GM18498 (cell line): ENCODE data around the gene PTGER2.
A peak's percentile ranks its signal among the peaks of the same experiment; 100 is the strongest.

ENCODE experiments used
- ATAC-seq: cut with Tn5 transposase; IDR thresholded peaks from one replicate; pipeline ENCODE4 v1.9.1; 2021; ENCODE audit warnings: mild to moderate bottlenecking, moderate library complexity; ENCODE audit not compliant: unreplicated experiment

Gene PTGER2

DNA sequence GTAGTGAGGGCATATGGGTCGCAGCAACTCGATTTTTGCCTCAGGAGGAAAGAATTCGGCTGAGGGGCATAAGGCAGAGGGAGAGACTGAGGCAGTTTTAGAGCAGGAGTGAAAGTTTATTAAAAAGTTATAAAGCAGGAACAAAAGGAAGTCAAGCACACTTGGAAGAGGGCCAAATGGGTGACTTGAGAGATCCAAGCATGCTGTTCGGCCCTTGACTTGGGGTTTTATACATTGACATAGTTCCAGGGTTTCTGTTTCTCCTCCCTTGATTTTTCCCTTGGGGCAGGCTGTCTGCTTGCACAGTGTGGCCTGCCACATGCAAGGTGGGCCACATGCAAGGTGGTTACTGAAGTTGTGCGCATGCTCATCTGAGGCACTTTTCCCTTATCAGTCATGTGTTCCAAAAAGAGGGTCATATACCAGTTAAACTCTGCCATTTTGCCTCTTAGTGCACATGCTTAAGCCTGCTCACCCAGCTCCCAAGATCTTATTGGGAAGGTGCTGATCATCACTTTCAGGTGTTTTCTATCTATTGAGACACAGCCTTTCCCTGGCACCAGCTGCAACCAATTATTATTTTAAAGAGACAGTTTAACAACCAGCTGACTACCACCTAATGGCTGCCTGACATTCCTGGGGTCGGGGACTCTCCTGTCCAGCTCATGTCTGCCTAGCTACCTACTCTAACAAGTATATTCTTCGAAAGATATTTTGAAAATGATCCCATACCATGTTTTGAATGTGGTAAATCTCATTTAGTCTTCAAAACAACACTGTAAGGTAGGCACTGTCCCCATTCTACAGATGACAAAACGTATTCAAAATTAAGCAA, 19.9 kb downstream of the PTGER2 start:
- no peak for ATAC-seq

DNA sequence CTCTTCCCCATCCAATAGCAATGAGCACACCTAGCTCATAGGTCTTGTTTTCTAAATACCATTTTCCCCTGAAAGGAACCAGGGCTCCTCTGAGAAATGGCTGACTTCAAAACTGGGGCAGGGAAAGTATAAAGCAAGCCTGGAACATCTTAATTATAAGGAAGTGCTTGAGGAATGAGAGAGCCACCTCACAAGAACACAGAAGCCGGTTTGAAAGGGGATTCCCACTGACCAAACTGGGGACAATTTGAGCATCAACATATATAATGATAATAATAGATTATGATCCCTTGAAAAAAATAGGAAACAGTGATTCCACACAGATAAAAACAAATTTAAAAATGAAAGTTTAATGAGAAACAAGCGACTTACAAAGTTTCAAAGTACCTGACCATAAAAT, 22.1 kb downstream of the PTGER2 start:
- no peak for ATAC-seq

DNA sequence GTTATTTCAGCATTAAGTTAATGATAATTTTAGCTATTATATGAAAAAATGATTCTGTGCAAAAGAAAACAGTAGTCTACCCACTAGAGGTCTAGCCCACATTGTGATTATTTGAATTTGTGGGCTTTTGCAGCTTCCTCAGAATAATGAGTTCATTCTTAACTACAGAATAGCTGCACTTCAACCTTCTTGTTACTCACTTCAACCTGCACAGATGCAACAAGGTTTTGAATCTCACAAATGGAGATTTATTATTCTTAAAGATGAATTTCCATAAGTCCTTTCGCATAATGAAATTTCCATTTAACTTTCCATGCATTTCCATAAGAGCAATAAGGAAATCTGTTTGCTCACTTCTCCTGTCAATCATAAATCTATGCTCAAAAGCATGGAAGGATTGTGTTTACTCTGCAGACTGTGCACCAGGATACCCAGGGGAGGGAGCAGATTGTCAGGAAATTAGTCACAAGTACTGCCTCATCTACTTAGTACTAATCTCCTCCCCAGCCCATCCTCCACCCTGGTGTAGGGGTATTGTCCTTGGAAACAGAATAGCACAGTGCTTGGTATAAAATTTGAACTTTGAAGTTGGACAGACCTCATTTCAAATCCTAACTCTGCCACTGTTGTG, 24.1 kb downstream of the PTGER2 start:
- no peak for ATAC-seq

DNA sequence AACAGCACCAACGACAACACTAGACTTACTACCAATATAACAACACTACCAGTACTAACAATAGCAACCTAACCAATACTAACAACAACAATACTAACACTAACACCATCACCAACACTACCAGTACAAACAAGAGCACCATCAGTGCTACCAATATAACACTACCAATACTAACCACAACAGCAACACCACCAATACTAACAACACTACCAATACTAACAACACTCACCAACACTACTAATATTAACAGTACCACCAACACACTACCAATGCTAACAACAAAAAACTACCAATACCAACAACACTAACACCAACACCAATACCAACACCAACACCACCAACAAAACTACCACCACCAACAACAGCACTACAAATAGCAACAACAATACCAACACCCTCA, 25.1 kb downstream of the PTGER2 start:
- ATAC-seq, result no peak

DNA sequence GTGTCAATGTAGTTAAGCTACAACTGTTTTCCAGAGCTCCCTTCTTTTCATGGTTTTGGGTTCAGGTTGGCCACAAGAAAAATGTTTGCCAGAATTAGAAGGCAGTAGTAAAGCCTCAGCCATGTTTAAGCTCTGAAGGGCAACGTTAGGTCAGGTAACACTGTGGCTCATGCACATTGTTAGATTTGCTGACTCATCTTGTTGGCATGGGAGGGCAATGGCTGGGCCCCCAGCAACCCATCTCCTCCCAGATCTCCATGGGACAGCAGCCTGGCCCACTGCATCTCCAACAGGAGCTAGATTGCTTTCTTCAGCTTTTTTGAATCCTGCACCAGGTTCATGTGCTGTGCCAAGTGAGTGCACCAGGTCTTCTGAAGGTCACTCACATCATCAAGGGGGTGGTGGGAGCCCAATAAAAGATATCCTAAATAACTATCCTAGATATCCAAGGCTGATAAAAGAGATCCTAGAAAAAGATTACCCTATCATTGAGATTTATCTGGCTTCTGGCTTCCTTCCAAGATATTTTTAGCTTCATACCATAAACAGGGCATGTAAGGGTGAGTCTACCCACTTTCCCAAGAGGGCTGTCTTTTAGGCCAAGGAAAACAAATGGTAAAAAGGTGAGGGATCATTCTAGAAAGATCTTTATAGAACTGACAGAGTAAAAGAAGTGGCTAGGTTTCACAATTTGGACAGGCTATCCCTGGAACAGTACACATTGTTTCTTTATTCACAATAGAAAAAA, 28.9 kb downstream of the PTGER2 start:
- no peak for ATAC-seq

DNA sequence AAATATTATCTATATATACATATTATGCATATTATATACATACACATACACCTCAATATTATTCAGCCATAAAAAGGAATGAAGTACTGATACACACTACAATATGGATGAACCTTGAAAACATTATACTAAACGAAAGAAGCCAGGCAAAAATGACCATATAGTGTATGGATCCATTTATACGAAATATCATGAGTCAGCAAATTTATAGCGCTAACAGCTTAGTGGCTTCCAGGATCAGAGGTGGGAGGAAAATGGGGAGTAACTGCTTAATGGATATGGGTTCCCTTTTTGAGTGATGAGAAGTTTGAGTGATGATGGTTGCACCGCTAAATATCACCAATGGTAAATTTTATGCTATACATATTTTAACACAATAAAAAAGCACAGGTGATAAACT, 32.7 kb downstream of the PTGER2 start:
- ATAC-seq, result no peak

DNA sequence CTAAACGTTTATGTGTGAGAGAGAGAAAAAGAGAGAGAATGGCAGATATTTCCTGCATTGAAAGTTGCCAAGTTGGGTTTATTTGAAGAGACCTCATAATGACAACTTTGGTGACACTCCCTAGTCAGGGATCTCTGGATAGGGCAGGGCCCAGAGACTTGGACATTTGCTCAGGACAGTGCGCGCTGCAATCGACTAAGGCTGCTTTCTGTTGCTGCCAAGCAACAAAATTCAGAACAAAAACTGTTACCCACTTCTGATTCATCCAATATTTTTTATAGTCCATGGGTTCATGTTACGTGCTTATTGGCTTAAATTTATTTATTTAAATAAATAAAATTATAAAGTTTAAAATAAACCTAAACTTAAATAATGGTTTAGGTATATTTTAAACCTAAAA, 34.2 kb downstream of the PTGER2 start:
- no peak for ATAC-seq

DNA sequence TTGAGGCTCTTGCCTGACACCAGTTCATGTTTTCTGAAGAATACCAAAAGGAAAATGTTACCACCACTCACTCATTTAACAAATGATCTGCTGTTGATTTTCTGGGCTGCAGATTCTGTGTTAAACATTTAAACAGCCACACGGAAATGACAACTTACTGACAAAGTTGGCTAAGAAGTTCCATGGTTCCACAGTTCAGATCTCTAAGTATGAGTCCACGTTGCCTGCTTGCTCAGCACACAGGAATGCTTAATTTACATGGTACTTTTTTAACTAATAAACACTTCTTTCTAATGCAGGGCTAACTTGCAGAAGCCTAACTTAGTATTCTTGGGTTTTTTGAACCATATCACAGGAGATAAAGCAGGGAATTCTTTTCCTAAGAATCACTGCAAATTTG, 34.7 kb downstream of the PTGER2 start:
- no peak for ATAC-seq

DNA sequence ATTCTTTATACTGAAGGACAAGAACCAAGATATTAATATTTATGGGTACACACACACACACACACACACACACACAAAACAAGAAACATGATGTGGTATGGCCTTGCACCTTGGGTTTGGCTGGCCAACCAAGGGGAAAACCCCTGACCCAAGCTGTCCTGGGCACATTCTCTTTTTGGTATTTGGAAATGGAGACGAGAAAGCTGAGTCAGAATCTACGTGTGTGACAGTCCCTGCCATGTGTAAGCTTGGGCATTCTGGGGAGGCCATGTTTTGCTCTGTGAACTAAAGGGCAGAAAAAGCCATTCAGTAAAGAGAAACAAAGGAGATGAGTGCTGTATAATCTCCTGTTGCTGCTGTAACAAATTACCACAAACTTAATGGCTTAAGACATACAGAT, 35.6 kb downstream of the PTGER2 start:
- ATAC-seq, result no peak

DNA sequence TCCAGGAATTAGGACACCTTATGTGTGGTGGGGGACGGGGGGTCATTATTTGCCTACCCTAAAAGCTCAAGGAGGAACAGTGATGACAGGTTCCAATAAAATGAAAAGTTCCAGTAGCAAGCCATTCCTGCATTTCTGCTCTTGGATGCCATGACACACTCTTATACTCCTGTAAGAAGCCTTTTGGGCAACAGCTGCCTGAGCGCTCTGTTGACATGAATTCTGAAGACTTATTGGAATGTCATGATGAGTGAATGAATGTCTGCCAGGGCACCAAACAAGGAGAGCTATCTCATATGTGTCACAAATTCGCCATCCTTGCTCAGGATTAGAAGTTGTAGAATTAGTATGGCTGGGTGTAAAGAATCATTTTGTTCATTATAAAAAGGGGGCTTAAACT, 36.3 kb downstream of the PTGER2 start:
- ATAC-seq, result no peak

DNA sequence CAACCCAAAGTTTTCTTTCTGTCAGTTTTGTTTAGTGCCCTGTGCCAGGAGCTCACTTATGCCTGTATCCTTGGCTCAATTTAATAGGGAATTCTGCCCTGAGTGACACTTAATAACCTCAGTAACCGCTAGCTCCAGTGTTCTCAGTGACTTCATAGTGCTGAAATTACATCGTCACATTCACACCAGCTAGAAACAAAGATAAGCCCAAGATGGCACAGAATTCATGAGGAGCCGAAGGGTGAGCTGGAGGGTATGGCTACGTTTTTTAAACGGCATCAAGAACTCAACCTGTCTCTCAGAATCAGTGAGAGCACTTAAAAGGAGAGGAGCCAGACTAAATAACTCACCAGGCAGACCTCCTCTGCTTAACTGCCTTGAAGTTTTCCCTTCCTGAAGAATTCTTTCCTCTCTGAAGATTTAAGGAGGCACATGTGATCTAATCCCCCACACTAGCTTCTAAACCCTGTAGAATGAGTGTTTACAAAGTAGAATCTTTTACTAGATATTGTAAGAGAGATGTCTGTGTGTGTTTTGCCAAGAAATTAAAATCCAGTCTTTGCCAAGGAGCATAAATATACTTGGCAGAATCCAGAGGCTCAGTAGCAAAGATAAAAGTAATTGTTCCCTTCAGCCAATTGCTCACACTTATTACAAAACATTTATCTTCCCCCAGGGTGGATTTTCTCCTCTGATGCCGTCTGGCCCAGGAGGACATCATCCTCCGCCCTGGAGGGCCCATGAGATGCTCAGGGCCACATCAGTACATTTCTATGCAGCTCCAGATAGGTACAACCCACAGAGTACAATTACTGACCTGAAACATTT, 37.3 kb downstream of the PTGER2 start:
- peak; percentile 32 for ATAC-seq

DNA sequence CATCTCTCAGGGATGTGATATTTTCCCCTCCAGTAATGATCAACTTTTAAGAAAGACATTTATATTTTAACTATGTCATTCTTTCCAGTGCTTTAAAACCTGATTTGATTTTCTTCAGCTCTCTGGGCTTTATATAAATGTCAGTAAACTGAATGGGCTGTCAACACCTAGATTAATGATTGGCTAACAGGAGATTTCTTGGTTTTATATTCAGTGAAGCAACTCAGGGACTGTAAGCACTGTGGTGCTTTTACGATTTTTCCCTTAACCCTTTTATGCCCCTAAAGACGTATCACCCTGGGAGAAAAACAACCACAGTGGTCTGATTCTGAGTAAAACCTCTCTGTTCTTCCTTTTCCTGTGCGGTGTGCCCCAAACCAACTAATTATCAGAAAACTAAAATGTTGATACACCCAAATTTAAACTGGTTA, 38.0 kb downstream of the PTGER2 start:
- ATAC-seq, result peak; percentile 86

DNA sequence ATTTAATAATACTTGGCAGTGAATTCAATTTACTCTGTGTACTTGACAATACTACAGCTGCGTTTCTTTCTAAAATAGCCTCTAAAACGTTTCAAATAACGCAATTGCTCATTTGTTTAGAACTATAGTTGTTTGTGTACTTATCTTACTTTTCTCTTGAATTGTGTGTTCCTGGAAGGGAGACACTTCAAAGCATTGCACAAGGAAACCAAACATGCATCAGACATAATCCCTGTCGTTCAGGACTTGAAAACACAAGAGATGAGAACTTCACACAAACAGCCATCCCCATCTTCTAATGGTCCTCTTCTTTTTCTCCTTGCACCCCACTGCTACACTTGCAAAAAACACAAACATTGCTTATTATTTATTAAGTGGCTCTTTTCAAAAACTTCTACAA, 38.5 kb downstream of the PTGER2 start:
- ATAC-seq, result peak; percentile 3

DNA sequence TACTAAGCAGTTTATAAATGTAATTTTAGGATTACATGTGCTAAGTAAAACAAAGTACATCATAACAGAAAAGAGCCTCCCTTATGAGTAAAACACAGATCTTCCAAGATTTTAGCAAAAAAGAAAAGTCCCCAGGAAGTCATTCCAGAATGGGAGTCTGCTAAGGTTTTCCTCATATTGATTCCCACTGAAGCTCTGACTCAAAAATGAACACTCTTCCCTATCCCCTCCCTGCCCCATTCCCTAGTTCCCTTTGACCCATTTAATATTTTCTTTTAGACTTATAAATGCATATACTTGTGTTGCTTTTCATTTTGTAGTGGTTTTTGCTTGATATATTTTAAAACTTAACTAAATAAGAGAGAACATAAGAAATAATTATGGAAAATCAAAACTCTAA, 40.1 kb downstream of the PTGER2 start:
- ATAC-seq, result no peak

DNA sequence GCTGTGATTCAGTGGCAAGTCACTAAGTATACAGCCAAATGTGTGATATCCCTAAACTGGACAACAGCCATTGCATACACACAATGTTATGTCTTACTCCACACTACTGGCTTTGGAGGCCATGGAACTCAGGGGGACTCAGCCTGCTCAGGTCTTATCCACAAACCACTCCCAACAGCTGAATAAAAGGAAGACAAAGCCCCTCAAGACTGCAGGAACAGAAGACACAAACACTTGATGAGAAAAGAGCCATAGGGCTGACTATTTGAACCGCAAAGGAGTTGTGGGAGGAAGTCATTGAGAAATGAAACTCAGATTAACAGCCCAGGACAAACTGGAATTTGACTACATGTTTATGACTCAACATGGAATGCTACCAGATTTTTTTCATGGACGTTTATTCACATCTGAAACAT, 40.9 kb downstream of the PTGER2 start:
- no peak for ATAC-seq

DNA sequence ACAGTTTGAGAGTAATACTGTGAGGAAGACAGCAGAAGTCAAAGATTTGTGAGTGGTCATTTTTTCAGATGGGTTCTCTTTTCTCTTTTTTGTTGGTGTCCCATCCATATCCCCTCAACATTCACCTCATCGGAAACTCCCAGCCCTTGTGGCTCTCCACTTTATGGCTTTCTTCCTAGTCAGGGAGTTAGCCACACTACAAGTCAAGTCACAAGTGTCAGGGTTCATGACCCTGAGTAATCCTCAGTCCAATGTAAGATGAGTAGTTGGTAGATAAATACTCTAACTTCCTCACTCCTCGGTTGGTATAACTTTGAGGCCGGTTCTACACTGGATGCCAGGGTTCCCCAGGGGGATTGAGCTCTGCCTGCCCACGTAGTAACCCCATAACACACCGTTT, 41.4 kb downstream of the PTGER2 start:
- no peak for ATAC-seq

DNA sequence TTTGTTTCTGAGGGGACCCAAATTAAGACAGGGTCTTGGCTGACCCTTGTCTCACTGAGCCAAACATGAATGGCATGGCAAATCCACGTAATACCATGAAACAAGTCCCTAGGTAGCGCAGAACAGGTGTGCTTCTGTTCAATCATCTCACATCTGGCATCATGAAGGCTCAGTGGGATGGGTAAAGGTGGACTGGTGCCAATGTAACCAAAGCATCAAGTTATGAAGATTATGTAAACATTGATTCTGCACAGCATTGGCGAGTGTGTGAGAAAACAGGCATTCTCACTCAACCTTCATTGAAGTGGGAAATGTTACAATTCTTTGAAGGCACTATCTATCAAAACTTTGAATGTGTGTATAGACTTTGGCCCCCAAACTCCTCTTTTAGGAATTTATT, 41.9 kb downstream of the PTGER2 start:
- ATAC-seq, result no peak

DNA sequence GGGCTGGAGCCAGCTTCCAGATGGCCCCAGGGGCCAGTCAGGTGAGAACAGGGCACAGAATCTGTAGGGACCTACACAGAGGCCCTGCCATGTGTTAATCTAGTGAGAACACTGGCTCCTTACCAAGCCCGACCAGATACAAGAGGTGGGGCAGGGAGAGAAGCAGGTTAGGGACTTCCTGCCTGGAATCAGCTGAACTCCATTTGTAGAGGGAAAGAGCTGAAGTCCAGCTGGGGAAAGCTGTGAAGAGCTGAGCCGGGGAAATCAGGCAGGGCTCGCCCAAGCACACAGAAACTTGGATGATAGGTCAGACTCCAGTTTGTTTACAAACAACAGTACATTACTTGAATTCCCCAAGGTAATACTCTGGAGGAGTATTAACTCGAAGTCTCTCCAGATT, 46.7 kb downstream of the PTGER2 start:
- ATAC-seq, result no peak

DNA sequence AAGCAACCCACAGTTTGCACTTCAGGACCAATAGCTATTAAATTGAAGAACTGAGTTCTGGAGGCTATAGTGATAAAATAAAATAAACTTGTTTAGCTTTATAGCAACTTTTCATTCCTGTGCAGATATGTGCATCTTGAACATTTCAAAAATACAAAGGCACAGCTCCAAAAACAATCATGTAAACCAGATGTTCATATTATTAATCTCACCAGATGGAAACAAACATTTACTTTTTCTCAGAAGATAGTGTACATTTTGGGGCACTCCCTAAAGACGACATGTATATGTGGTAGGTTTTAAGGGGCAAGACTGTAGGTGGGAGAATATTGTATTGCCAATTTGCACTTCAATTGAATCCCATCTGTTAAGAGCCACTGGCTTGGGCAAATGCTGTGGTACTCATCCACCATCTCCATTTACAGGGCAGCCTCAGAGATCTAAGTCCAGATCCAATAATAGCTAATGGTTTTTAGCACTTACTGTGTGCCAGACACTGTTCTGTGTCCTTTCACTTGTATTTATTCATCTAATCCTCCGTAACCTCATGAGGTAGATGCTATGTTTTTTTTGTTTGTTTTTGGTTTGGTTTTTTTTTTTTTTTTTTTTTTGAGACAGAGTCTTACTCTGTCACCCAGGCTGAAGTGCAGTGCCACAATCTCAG, 49.1 kb downstream of the PTGER2 start:
- no peak for ATAC-seq

DNA sequence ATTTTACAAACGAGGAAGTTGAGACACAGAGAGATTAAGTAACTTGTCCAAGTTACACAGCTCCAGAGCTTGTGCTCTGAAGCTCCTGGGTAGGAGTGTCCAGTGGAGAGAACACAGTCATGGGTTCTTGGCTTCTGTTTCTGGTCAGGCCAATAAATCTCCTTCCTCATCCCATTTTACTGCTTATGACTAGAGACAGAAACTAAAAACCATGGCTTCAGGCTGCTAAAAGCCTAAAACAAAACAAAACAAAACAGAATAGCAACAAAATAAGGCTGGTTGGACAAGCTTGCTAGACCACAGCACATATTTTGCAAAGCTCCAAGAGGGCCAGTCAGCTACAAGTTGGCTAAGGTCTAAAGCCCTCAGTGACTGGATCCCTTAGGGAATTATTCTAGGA, 49.8 kb downstream of the PTGER2 start:
- no peak for ATAC-seq

DNA sequence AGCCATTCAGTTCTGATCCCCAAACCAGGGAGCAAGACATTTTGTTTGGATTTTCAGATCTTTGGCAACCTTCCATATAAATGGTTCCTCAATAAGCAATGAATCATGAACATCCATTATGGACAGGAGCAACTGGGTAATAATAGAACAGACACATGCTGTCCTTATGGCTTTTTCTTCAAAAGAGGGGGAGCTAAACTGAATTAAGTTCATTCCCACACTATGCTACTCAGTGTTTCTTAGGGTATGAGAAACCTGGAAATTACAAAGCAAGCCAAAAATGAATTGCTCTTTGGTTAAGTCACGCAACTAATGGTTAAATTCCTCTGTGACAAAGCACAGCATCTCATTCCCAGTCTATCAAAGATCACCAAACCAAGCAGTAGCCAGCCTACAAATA, 51.0 kb downstream of the PTGER2 start:
- ATAC-seq, result no peak
